HEK293T (cell line): ENCODE data around the gene UCN2.

Experiments used
- ARNT ChIP-seq: fragments of 450-650 bp; IDR thresholded peaks from 2 replicates; pipeline ENCODE4 v1.6.1; 2017; ENCODE audit warnings: mild to moderate bottlenecking
- ELF4 ChIP-seq: fragments of 450-650 bp; IDR thresholded peaks from 2 replicates; pipeline ENCODE4 v1.6.1; 2017; ENCODE audit warnings: antibody characterized with exemption
- FOXA1 ChIP-seq: fragments of 450-650 bp; IDR thresholded peaks from 2 replicates; pipeline ENCODE4 v1.6.1; 2016; ENCODE audit warnings: mild to moderate bottlenecking
- FOXK2 ChIP-seq: fragments of 450-650 bp; IDR thresholded peaks from 2 replicates; pipeline ENCODE4 v1.6.1; 2016; ENCODE audit warnings: mild to moderate bottlenecking
- FOXM1 ChIP-seq: fragments of 450-650 bp; IDR thresholded peaks from 2 replicates; pipeline ENCODE4 v1.6.1; 2017; ENCODE audit warnings: mild to moderate bottlenecking, borderline replicate concordance
- HDGF ChIP-seq: fragments of 450-650 bp; IDR thresholded peaks from 2 replicates; pipeline ENCODE4 v1.6.1; 2017; ENCODE audit warnings: antibody characterized with exemption, borderline replicate concordance
- LEF1 ChIP-seq: fragments of 450-650 bp; IDR thresholded peaks from 2 replicates; pipeline ENCODE4 v1.6.1; 2017; ENCODE audit warnings: mild to moderate bottlenecking, borderline replicate concordance
- NFRKB ChIP-seq: fragments of 450-650 bp; IDR thresholded peaks from 2 replicates; pipeline ENCODE4 v1.6.1; 2016; ENCODE audit warnings: mild to moderate bottlenecking, moderate library complexity
- SP1 ChIP-seq: fragments of 450-650 bp; IDR thresholded peaks from 2 replicates; pipeline ENCODE4 v1.6.1; 2017
- TARDBP ChIP-seq: fragments of 450-650 bp; IDR thresholded peaks from 2 replicates; pipeline ENCODE4 v1.6.1; 2016

DNA sequence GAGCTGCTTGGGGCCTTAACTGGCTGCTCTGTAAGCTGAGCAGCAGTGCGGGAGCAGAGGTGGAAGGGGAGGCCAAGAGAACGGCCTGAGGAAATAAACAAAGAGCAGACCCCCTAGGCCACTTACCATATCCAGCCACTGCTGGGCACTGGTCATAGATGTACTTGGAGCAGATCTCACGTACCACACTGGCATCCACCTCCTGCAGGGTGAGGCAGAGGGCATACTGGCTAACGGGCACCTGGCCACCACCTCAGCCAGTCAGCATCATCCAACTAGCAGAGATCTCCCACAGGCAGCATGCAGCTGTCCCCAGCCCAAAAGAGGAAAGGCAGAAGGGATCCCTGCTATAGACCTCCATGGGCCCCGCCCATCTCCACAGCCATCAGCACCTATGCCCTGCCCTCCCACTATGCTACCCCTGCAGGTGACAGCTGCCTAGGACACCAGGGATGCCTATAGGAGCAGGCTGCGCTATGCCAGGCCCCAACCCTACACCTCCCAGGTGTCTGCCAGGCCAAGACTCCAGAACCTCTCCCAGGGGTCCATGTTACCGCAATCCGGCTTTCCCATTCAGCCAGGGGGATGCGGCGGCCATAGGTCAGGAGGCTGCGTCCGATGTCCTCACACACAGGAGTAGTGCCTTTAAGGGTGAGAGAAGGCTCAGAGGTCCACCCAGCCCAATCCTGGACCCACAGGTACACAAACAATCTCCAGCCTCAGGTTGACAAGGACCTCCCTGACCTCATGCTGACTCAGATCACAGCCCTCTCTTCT, 36.1 kb upstream of the UCN2 start:
- TF ChIP-seq NFRKB (no peak), ELF4 (no peak), FOXK2 (no peak), ARNT (no peak), HDGF (no peak), SP1 (no peak), TARDBP (no peak), FOXM1 (no peak), LEF1 (no peak), FOXA1 (no peak)
